ENCODE results near the gene HPS1.

GRCh38 chr10:98404571-98405359 lies 42.0 kb downstream of the HPS1 start:
- no peak for TF ChIP-seq EZH2phosphoT487 (IDR thresholded peaks at IDR 0.05; ENCODE audit: borderline replicate concordance, low read length)
- TF ChIP-seq, protein P1, sequence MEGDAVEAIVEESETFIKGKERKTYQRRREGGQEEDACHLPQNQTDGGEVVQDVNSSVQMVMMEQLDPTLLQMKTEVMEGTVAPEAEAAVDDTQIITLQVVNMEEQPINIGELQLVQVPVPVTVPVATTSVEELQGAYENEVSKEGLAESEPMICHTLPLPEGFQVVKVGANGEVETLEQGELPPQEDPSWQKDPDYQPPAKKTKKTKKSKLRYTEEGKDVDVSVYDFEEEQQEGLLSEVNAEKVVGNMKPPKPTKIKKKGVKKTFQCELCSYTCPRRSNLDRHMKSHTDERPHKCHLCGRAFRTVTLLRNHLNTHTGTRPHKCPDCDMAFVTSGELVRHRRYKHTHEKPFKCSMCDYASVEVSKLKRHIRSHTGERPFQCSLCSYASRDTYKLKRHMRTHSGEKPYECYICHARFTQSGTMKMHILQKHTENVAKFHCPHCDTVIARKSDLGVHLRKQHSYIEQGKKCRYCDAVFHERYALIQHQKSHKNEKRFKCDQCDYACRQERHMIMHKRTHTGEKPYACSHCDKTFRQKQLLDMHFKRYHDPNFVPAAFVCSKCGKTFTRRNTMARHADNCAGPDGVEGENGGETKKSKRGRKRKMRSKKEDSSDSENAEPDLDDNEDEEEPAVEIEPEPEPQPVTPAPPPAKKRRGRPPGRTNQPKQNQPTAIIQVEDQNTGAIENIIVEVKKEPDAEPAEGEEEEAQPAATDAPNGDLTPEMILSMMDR (conservative IDR thresholded peaks at IDR 0.05; ENCODE audit: low read depth, low read length), result no peak
